Islet precursor cell (in vitro differentiated cells): ENCODE measurements around the gene RHBDL3.
A peak's percentile ranks its signal among the peaks of the same experiment; 100 is the strongest.

Experiments used
- DNase-seq: peaks from one replicate; pipeline ENCODE4 v3.0.0-alpha.2; 2018

RHBDL3 gene

DNA sequence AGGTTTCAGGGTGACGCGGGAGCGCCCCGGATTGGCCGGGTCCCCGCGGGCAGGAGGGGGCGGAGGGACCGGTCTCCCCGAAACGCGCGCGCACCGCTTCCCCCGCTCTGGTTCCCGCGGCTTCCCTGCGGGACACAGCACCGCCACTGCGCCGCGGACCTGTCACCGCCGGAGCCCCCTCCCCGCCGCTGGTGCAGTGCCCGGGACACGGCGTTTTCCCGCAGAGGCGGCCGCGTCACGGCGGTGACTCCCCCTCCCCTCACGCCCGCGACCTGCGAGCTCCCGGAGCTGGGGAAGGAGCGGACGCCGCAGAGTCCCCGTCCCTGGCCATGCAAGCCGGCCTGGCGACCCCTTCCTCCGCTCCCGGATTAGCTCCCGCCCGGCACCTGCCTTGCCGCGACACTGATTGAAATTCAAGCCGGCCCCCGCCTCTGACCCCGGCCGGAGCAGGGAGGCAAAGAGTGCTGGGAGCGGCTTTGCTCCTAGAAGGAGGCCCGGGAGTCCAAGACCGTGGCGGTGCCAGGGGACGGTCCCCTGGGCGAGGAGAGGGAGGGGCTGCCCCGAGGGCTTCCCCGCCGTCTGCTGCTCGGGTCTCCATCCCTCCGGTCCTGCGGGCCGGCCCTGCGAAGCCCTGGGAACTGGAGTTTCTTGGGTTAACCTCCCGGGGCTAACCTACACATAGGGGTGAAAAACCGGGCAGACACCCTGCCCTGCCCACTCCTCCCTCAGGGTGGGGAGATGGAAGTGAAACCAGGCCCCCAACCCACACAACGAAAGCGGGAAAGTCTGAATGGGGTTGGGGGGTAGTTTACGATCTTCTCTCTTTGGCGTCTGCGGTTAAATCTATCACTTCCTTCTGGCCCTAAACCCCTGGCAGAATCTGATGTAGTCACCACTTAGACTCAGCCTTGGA, 1.0 kb downstream of the RHBDL3 start:
- peak; percentile 78 for DNase-seq

DNA sequence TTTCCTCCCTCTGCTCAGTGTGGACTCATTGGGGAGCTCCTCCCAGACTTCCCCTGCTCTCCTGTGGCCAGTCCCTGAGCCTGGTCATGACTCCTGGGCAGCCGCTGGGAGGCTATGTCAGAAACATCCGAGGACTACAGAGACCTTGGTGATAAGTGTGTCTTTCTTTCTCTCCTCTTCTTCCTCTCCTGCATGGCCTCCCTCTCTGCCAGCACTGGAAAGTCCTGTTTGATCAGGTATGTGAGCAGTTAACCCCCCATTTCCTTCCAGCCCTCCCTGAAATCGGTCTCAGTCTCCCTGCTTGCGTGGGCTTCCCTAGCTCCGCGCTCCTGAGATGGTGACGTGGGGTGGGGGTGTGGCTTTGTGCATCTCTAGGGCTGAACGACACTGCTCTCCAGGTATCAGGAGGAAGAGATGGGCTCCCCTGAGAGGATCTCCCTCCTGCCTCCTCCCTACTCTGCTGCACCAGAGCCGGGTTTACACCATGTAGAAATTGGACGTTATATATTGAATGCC, 2.1 kb downstream of the RHBDL3 start:
- DNase-seq = peak; percentile 82

DNA sequence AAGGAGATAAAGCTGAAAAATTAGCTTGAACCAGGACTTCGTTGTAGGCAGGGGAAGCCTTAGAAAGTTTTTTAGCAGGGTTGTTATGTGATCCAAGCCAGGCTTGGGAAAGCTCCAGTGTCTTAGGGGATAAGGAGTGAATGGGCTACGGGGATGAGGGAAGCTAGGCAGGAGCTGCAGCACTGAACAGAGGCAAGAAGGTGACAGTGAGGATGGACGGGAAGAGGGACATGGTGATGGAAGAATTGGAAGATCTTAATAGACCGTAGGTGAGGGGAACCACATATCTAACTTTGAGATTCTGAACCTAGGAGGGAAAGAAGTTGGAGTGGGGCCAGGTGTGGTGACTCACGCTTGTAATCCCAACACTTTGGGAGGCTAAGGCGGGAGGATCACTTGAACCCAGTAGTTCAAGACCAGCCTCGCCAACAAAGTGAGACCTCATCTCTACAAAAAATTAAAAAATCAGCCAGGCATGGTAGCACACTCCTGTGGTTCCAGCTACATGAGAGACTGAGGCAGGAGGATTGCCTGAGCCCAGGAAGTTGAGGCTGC, 3.2 kb downstream of the RHBDL3 start:
- DNase-seq = no peak

DNA sequence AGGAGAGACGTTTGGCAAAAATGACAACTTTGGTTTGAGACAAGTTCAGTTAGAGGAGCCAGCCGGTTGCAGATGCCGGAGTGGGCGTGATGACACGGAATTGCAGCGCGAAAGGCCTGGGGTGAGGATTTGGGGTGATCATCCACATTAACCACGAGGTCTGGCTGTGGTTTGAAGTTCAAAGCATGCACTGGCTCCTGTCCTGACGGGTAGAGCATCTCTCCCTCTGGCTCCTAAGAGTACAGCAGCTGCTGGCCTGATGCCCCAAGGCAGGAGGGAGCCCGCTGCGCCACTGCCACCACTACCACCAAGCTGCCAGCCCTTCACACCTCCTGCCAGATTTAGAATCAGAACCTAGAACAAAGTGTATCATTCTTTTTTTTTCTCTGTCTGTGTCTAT, 3.7 kb downstream of the RHBDL3 start:
- DNase-seq = no peak

DNA sequence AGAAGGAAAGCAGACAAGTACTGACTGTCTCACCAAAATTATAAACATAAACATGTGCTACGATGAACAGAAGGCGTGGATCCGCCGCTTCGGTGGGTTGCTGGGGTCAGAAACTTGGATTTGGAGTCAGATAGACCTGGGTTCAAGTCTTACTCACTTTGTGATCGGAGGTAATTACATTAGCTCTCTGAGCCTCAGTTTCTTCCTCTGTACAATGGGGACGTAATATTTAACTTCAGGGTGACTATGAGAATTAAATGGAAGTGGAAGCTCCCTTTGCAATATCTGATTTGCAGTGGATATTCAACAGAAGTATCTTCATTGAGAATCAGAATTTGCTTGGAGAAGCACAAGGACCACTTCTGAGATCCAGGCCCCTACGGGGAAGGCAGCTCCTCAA, 6.2 kb downstream of the RHBDL3 start:
- no peak for DNase-seq

DNA sequence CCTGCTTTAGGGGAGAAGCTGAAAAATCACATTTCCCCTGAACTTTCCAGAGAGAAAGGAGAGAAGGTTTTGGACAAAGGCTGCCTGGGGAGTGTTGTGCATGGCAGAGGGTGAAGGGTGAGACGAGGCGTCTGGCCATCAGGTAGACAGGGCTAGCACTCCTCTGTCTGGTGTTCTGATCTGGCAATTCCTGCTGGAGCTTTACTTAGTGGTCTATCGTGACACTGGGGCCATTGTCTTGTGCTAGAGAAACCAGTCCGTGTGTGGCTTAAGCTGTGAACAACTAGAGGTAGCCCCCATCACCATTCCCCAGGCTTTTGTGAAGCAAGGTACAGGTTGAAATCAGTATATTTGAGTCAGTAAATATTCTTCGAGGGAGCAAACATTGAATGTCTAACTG, 8.5 kb downstream of the RHBDL3 start:
- peak; percentile 93 for DNase-seq

DNA sequence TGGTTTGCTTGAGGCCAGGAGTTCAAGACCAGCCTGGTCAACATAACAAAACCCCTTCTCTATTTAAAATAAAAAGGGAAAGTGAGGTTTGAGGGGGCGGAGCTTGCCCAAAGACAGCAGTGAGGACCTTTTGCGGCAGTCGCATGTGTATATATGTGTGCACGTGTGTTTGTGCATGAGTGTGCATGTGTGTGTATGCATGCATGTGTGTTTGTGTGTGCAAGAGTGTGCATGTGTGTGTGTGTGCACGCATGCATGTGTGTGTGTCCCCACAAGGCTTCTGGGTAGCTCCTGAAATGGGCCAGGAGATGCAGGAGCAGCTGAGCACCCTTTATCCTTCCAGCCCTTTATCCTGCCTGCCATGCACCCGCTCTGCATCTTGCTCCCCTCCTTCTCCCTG, 9.0 kb downstream of the RHBDL3 start:
- no peak for DNase-seq

DNA sequence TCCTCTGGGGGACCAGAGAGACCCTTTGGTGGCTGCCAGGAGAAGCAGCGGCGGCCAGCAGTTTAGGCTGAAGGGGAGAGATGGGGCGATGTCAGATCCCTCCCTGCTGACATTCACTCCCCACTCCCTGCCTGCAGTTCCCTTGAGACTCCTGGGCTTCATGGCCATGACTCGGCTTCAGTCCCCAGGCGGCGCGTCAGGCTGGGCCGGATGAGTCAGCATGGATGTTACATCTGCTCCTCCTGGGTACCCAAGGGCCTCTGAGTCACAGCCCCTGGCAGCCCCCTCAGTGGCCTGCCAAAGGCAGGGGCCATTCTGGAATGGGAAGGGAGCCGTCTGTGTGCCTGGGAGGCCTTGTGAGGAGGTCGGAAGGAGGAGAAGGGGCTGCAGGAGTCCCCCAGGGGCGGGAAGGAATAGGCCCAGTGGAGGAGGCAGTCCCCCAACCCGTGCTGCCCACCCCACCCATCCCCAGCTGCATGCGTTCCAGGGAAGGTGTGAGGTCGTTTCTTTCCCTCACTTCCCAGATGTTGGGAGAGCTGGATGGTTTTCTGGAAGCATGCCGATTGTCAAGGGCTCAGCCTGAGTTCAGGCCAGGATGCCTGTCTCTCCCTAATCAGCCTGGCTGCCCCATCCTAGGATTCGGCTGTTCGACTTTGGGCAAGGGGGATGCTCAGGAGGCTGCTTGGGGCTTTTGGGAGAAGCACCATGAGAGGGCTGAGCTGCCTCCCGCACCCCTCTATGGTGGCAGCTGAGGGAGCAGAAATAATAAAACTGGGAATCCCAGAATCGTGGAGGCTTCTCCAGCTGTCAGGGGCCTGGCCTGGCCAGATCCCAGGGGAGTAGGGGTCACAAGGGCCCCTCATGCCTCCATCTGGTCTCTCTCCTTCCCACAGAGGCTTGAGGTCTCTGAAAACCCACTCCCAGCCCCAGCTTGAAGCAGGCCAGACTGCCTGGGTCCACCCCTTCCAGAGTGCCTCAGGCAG, 9.7 kb downstream of the RHBDL3 start:
- peak; percentile 99 for DNase-seq

DNA sequence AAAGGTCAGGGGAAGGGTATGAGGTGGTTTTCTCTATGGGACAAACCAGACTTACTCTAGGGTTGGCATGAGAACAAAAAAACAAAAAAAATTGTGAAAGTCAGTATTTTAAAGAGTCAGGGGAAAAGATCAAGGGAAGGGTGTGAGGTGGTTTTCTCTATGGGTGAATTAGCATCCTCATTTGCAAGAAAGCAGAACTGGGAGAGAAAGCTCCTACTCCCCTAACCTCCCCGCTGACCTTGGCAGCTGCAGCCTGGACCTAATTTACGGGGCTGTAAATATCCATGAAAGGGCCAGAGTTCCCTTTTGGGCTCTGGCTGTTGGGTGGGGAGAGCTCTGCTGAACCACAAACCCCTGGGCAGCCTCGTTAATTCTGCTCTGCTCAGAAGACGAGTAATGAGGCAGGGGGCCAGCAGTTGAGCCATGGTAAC, 10.6 kb downstream of the RHBDL3 start:
- DNase-seq = peak; percentile 78

DNA sequence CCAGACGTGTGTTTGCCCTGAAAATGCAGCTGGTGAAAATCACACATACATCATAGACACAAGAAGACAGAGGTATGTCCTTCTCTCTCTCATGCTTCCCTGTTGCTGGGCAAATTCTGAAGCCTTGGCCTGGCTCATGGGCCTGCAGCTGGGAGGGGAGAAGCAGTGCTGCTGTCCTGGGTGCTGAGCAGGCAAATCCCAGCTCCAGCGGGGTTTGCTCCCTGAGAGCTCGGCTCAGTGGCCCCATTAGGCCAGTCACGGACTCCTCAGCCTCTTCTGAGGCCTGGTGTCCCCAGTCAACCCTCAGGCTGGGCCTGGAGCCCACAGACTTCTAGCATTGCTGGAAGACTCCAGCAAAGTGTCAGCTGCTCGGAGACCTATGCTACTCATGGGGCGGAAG, 11.7 kb downstream of the RHBDL3 start:
- DNase-seq = peak; percentile 90

DNA sequence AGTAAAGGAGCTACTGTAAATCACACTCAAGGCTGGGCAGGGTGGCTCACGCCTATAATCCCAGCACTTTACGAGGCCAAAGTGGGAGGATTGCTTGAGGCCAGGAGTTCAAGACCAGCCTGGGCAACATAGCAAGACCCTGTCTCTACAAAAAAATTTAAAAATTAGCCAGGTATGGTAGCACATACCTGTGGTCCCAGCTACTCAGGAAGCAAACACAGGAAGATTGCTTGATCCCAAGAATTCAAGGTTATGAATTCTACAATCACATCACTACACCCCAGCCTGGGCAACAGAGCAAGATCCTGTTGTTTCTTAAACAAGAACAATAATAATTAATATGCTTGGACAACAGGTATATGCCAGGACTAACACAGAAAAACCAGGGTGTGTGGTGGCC, 13.2 kb downstream of the RHBDL3 start:
- DNase-seq = no peak

DNA sequence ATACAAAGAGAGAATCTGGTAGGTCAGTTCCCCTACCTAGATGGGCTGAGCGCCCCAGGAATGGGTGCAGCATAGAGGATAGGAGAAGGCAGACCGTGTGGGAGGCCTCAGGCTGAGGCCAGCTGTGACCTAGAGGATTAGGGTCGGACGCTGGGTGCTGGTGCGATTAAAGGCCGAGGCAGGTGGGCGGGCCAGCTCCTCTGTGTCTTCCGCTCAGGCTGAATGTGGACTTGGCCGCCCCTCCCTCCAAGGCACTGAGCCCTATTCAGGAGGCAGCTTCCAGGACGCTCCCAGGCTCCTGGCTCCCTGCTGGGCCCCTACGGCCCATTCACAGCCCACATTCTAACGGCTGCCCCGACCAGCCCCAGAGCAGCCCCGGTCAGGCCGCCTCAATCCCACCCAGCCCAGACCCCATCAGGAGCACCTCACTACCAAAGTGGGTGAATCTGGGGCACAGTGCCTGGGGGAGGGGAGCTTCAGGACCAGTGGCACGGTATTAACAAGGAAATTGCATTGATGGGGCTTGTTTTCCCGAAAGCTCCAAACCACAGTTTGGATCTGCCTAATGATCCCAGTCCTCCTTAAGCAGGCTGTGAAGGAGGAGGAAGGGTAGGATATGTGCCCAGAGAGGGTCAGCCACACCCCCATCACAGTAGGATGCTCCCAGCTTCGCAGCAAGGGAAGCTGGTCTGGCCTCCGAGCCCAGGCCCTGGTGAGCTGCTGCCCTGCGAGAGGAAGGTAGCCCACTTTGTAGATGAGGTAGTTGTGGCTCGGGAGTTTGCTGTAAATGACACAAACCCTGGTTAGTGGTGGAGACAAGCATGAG, 14.5 kb downstream of the RHBDL3 start:
- no peak for DNase-seq

DNA sequence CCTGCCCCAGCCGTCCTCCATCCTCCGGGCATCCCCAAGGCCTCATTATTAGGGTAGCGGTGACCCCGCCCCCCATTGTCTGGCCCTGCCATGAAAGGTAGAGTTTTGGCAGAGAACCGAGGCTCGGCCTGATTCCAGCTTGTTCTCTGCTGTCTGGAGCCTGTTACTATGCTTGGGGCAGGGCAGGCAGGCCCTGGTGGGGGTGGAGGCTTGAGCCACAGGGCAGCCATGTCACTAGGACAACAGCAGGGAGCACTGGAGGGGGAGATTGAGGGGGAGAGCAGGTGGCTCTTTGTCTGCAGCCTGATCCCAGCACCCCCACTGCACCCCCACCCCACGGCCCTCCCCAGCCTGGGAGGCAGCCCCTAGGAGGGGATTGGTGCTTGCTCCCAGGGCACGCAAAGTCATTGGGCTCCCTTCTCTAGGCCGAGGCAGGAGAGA, 15.4 kb downstream of the RHBDL3 start:
- no peak for DNase-seq

DNA sequence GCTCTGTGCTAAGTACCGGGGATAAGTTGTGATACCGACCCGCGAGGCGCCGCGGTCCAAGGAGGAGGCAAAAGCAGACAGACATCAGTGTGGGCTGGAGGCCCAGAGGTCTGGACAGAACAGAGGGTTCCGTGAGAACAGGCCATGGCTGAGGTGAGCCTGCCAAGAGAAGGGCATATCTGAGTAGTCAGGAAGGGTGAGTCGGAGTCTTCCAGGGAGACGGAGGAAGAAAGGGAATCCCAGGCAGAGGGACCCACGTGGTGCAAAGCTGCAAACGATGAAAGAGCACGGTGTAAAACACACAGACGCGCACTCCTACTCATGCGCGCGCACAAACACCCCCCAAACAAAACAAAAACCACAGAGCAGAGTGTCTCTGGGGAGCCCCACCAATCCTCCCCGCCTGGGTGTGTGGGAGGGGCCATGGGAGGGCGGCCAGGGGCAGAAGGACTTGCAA, 18.1 kb downstream of the RHBDL3 start:
- no peak for DNase-seq

DNA sequence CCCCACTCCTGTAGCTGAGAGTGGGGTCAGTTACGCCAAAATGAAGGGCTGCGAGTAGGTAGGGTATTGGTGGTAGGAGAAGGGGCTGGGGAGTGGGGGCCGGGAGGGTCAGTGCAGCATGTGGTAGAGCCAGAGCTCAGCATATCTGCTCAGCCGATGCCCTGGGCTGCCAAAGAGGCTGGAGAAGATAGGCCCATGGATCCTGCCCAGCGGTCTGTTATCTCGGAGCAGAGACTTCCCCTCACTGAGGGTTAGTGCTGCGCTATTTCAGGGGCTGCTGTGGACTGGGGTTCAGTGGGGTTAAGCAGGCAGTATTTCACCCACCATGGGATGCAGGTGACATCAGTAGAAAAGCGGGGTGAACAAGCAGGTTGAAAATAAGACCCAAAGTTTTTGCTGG, 19.7 kb downstream of the RHBDL3 start:
- no peak for DNase-seq

DNA sequence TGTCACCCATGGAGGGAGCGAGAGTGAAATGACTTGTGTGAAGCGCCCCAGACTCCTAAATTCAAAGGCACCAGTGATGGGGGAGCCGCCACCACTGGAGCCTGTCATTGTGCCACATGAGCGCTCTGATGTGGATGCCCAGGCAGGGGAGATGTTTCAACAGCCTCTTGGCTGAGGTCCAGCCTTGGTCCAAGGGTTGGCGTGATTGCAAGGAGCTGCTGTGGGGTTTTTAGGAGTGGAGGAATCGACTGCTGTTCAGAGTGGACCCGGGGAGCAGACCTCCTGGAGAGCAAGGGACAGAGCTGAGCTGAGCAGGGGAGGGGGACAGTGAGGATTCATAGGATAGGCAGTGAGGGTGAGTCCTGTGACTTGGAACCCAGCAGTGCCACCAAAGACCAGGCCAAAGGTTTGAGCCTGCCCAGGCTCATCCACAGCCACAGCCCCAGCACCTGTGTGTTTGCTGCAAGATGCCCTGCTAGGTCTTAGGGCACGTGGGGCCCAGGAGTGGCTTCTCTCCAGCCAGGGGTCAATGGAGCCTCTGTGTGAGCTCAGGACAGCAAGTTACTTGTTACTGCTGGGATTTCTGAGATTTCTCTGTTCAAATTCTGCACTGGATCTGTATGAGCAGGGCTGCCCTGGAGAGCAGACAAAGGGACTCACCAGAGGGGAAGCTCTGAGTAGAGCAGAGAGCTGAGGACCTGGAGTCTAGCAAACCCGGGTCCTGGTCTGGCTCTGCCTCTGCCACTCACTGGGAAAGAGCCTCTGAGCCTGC, 20.3 kb downstream of the RHBDL3 start:
- no peak for DNase-seq

DNA sequence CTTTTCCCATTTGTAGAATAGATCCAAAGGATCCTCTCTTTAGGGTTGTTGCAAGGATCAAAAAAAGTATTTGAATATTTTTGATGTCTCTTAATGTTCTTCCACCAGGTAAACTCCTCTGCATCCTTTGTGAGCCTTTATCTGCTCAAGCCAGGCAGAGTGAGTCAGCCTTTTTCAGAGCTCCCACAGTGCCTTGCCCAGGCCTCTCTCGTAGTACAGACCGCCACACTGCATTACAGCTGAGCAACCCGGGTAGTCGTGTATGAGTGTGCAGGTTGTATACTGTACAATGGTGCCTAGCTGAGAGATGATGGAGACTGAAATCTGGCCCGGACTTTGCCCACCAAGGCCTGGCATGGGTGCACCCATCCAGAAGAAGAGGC, 20.9 kb downstream of the RHBDL3 start:
- no peak for DNase-seq

DNA sequence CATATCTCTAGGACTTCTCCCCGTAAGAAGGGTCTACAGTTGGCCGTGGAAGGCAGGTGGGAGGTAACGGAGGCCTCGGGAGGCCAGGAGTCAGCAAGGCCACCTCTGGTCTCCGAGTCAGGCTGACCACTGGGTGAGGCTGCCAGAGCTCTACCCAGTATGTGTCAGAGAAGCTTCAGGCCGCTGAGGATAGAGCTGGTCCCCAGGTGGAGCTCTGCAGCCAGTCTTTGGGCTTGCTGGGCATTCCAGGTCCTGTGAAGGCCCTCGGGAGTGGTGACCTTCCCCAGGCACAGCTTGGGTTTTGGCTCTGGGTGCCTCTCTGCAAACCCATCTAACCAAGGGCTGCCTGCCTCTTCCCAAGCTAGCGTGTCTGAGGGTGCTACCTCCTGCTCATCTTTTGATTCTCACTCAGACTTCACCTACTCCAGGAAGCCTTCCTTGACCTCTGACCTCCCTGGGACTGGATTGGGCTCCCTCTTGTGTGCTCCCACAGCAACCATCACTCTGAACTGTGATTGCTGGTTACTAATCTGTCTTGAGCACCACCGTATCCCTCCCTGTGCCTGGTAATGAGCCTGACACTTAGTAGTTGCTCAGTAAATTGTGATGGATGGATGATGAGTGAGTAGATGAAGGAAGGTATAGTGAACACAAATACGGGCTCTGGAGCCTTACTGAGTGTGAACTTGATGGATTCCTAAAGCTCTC, 22.3 kb downstream of the RHBDL3 start:
- DNase-seq = no peak

DNA sequence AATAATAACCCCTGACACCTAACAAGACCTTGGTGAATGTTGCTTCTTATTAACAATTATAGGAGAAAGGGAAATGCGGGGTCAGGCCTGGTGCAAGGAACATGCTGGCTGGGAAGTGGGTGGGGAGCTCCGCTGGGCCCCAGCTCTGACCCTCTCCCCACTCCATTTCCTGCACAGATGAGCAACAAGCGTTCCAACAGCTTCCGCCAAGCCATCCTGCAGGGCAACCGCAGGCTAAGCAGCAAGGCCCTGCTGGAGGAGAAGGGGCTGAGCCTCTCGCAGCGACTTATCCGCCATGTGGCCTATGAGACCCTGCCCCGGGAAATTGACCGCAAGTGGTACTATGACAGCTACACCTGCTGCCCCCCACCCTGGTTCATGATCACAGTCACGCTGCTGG, 23.0 kb downstream of the RHBDL3 start:
- no peak for DNase-seq

DNA sequence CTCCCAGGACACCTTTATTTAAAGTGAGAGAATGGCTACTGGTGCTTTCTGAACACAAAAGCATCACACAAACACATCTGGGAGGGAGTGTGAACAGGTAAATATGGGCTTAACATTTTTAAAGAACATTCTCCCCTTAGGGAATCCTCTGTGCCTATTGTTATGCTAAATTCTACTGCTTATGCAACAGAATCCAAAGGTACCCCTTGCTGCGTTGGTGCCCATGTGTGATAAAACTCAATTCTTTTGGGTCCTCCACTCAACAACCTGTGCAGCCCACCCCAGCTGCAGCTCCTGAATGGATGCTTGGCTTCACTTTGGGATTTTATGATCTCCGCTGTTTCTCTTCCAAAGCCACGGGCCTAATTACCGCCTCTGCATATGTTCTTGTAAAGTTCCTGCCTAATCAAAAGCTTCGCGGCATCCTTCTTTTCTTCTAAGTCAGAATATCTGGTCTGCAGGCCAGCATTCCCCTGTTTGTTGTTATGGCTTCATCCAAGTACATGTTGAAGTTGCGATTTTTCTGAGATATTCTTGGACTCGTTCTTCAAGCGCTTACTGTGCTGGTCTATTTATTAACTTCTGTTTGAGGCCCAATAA, 23.9 kb downstream of the RHBDL3 start:
- DNase-seq = no peak
